ENCODE data around the gene LRSAM1. TPM values are rescaled to one million over a fixed set of nuclear protein-coding genes. Genes with fewer than 3 reads are reported as not detected.

Gene LRSAM1
- total RNA-seq, 1 donor from 2014 or later = 17.1 TPM

DNA sequence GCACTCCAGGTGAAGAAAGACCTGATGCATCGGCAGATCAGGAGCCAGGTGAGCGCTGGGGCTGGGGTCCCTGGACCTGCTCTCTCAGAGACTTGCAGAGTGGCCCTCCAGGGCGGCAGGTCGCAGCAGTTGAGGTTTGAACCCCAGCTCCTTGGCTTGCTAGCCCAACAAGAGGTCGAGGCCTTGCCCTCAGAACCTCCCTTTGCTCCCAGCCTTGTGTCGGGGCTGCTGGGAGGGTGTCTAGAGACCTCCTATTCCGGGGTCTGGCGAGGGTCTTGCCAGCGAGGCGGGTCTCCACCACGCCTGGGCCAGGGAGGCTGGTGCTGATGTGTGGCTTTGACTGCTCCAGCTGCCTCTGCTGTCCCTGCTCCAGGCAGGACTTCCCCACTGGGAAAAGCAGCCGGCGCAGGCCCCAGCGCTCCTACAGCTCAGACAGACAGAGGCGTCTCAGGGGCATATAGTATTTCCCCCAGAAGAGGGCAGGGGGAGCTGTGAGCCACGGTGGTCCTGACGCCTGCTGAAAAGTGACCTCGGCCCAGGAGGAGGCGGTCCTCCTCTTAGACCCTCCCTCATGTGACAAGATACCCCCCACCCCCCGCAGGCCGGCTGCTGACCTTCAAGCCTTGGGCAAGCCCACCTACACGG, 38.3 kb downstream of the LRSAM1 start:
- no peak overlapping the region for H3K4me3 ChIP-seq (ENCODE audit: low read depth, low read length)
- DNase-seq (ENCODE audit: low read depth) = no peak
- TF ChIP-seq, protein P1, sequence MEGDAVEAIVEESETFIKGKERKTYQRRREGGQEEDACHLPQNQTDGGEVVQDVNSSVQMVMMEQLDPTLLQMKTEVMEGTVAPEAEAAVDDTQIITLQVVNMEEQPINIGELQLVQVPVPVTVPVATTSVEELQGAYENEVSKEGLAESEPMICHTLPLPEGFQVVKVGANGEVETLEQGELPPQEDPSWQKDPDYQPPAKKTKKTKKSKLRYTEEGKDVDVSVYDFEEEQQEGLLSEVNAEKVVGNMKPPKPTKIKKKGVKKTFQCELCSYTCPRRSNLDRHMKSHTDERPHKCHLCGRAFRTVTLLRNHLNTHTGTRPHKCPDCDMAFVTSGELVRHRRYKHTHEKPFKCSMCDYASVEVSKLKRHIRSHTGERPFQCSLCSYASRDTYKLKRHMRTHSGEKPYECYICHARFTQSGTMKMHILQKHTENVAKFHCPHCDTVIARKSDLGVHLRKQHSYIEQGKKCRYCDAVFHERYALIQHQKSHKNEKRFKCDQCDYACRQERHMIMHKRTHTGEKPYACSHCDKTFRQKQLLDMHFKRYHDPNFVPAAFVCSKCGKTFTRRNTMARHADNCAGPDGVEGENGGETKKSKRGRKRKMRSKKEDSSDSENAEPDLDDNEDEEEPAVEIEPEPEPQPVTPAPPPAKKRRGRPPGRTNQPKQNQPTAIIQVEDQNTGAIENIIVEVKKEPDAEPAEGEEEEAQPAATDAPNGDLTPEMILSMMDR (conservative IDR thresholded peaks at IDR 0.05; ENCODE audit: low read depth, low read length) = no peak

DNA sequence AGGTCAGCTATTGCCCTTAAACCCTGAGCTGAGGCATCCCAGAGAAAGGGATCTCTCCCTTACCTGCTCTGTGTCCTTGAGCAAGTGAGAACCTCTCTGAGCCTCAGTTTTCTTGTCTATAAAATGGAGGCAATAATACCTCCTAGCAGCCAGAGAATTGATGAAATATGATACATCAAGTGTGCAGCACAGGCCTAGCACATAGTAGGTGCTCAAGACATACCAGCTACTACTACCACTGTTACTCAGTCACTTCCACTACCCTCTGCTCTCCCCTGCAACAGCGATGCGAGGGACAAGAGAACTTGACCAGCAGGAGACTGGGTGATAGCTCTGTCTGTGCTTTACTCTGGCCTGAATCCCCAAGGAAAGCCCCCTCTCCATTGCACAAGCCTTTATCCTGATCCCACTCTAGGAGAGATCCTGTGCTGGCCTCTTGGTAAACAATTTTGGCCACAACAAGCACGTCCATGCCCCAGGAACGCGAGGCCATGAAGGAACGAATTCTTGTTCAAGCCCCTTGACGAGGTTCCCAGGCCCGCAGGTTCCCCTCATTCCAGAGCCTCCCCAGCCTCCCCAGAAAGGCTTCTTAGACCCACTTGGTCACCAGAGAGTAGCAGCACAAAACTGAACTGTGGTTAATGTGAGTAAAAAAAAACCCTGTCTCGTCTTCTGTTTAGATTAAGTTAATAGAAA, 39.4 kb downstream of the LRSAM1 start:
- TF ChIP-seq, protein P1 (conservative IDR thresholded peaks at IDR 0.05; ENCODE audit: low read depth, low read length) = no peak
- H3K4me3 ChIP-seq (ENCODE audit: low read depth, low read length) = no peak overlapping the region
- DNase-seq (ENCODE audit: low read depth) = no peak

DNA sequence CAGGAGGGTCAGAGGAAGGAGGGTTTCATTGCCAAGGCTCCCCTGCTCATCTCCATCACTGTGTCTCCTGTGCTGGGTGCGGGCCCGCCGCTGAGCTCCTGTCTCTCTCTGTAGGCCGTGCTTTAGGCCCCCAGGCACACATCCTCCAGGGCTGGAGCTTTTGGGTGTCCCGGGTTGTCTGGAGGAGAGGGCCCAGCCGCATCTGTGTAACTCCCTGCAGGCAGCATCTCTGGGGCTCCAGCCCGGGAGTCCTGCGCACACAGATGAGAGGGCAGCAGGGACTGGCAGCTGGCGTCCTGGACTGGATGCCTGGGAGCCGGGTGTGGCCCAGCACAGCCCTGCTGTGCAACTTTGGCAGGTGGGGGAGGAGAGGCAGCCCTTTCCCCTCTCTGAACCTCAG, 40.2 kb downstream of the LRSAM1 start:
- no peak overlapping the region for H3K4me3 ChIP-seq (ENCODE audit: low read depth, low read length)
- TF ChIP-seq, protein P1 (conservative IDR thresholded peaks at IDR 0.05; ENCODE audit: low read depth, low read length) = no peak
- DNase-seq (ENCODE audit: low read depth) = no peak

DNA sequence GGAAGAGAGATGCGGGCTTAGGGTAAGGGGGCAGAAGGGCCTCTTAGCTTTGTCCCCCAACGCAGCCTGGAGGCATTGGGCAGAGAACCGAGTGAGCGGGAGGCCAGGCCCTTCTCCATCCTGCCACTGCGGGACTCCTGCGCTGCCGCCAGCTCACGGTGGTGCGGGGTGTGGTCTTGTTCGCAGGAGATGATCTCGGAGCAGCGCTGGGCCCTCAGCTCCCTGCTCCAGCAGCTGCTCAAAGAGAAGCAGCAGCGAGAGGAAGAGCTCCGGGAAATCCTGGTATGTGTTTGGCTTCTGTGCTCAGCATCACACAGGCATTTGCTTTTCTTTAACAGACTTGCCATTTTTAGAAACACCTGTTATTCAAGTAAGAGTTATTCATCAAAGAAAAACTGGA, 41.3 kb downstream of the LRSAM1 start:
- TF ChIP-seq, protein P1 (conservative IDR thresholded peaks at IDR 0.05; ENCODE audit: low read depth, low read length) = no peak
- no peak for DNase-seq (ENCODE audit: low read depth)

DNA sequence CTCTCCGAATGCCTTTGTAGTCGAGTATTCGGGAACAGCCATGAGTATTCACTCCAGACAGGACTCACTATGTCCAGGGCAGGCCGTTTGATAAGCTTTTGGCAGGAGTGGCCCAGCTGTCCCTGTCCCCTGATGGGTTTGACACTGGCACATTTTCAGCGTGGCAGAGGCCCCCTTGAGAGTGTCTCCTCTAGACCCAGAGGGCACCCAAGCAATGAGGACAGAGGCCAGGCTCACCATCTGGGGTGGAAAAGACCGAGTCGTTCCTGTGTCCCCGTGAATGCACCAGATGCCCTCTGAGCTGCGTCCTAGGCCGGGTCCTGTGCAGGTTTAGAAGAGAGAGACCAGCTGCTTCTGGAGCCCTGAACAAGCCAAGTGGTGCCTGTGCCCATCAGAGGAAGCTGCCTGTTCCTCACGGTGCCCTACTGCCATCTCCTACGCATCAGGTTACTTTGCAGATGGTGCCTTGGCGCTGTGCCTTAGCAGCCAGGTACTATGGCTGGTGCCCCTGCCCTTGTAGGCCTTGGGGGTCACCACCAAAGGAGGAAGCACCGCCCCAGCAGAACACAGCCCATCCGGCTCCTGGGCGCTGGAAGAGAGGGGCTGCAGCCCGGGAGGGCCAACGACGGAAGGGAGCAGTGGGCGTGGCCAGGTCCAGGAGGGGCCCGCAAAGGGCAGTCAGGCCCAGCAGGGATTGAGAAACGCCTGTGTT, 42.4 kb downstream of the LRSAM1 start:
- TF ChIP-seq, protein P1 (conservative IDR thresholded peaks at IDR 0.05; ENCODE audit: low read depth, low read length) = no peak
- DNase-seq (ENCODE audit: low read depth) = no peak
- H3K4me3 ChIP-seq (ENCODE audit: low read depth, low read length) = no peak overlapping the region

More for the DNA sequence above, 41.3 kb downstream of the LRSAM1 start:
- no peak overlapping the region for H3K4me3 ChIP-seq (ENCODE audit: low read depth, low read length)

DNA sequence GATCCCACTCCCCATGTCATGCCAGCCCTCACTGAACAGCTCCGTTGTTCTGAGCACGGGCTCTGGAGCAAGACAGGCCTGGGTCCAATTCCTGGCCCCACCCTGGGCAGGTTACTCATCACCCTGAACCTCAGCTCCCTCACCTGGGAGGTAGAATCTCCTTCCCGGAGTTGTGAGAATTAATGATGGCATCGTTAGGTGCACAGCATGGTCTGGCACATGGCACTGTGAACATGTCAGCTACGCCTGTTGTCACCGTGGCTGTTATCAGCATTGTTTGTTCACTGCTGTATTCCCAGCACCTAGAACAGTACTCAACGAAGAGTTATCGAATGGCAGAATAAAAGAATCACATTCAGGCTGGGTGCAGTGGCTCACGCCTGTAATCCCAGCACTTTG, 43.0 kb downstream of the LRSAM1 start:
- TF ChIP-seq, protein P1 (conservative IDR thresholded peaks at IDR 0.05; ENCODE audit: low read depth, low read length) = no peak
- H3K4me3 ChIP-seq (ENCODE audit: low read depth, low read length) = no peak overlapping the region
- no peak for DNase-seq (ENCODE audit: low read depth)

All from epithelial cell of proximal tubule (primary cell).